ENCODE data around the gene TMEM150C. TPM values are rescaled to one million over a fixed set of nuclear protein-coding genes. Genes with fewer than 3 reads are reported as not detected.

TMEM150C gene
- total RNA-seq, 1 donor from 2014 or later, result 13.6 TPM

DNA sequence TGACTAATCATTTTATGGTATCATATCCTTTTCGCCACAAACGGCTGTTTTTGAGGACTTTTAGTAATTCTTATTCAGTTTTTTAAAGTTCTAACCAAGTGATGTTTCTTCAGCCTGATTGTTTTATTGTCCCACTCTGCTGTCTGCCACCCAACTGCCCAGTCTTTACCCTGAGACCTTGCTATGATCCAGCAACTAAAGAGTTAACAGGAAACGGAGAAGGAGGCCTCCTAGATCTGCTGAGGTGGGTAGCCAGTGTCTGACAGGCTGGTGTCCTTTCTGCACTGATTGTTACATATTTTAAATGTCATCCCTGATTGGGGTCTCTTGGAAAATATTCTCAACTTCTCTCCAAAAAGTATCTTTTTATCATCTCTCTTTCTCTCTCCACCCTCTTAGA, 7.9 kb upstream of the TMEM150C start:
- DNase-seq, result no peak
- no peak overlapping the region for H3K4me3 ChIP-seq
- peaks cover 3% of the 10 kb centered on the region for H3K9me3 ChIP-seq (replicated peaks)
- H3K27ac ChIP-seq (replicated peaks), result no peak overlapping the region
- no peaks in the 10 kb centered on the region for H3K36me3 ChIP-seq
- H3K4me1 ChIP-seq, result no peaks in the 10 kb centered on the region
- TF ChIP-seq, protein P1, sequence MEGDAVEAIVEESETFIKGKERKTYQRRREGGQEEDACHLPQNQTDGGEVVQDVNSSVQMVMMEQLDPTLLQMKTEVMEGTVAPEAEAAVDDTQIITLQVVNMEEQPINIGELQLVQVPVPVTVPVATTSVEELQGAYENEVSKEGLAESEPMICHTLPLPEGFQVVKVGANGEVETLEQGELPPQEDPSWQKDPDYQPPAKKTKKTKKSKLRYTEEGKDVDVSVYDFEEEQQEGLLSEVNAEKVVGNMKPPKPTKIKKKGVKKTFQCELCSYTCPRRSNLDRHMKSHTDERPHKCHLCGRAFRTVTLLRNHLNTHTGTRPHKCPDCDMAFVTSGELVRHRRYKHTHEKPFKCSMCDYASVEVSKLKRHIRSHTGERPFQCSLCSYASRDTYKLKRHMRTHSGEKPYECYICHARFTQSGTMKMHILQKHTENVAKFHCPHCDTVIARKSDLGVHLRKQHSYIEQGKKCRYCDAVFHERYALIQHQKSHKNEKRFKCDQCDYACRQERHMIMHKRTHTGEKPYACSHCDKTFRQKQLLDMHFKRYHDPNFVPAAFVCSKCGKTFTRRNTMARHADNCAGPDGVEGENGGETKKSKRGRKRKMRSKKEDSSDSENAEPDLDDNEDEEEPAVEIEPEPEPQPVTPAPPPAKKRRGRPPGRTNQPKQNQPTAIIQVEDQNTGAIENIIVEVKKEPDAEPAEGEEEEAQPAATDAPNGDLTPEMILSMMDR (IDR thresholded peaks at IDR 0.05; ENCODE audit: borderline replicate concordance), result no peak
- H3K27me3 ChIP-seq (ENCODE audit: low read depth), result no peaks in the 10 kb centered on the region
- intact Hi-C loops (cut with micrococcal nuclease), result no loop called here

DNA sequence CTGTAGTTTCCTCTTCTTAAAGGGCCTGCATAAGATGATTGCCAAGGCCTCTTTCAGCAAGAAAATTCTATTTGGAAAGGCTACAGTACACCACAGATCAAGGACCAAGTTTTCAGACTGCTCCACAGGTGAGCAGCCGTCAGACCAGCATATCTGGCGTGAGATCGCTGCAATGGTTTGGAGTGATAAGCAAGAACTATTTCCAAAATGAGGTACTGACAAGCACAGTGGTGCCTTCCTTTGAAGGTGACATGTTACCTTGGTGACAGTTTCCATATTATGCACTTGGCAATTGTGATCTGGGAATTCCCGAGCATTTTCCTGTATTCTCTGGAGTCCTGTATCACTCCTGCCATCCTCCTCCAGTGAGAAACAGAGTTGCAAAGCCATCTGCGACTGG, 7.3 kb upstream of the TMEM150C start:
- no peaks in the 10 kb centered on the region for H3K27me3 ChIP-seq (ENCODE audit: low read depth)
- intact Hi-C loops (cut with micrococcal nuclease), result no loop called here
- DNase-seq, result no peak
- no peak overlapping the region for H3K27ac ChIP-seq (replicated peaks)
- no peaks in the 10 kb centered on the region for H3K36me3 ChIP-seq
- H3K4me3 ChIP-seq, result no peak overlapping the region
- peaks cover 3% of the 10 kb centered on the region for H3K9me3 ChIP-seq (replicated peaks)
- no peaks in the 10 kb centered on the region for H3K4me1 ChIP-seq
- TF ChIP-seq, protein P1 (IDR thresholded peaks at IDR 0.05; ENCODE audit: borderline replicate concordance), result no peak

DNA sequence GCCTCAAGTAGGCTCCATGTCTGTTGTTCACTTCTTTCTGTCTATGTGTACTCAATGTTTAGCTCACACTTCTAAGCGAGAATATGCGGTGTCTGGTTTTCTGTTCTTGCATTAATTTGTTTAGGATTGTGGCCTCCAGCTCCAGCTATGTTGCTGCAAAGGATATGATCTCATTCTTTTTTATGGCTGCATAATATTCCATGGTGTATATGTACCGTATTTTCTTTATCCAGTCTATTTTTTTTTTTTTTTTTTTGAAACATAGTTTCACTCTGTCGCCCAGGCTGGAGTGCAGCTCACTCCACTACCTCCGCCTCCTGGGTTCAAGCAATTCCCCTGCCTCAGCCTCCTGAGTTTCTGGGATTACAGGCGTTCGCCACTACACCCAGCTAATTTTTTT, 5.7 kb upstream of the TMEM150C start:
- TF ChIP-seq, protein P1 (IDR thresholded peaks at IDR 0.05; ENCODE audit: borderline replicate concordance), result no peak
- Histone ChIP-seq H3K36me3 (no peaks in the 10 kb centered on the region), H3K27ac (replicated peaks) (no peak overlapping the region), H3K4me1 (peaks cover under 1% of the 10 kb centered on the region), H3K4me3 (no peak overlapping the region), H3K27me3 (ENCODE audit: low read depth) (no peaks in the 10 kb centered on the region), H3K9me3 (replicated peaks) (peaks cover 3% of the 10 kb centered on the region)
- DNase-seq, result no peak
- intact Hi-C loops (cut with micrococcal nuclease), result no loop called here

DNA sequence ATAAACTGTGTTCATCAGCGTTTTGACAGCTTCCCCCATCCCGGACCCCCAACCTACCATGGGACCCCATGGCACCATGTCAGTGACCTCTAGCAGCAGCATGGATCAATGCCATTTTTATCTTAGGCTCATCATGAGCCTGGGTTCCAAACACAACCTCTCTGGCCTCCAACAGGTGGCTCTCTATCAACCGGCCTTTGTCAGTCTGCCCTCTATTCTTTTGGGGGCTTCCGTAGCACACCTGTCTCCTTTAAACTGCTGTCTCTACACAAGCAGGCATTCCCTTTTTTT, 721 bp upstream of the TMEM150C start:
- Histone ChIP-seq H3K27ac (replicated peaks) (peak overlapping the region; percentile 82), H3K4me1 (peaks cover 32% of the 10 kb centered on the region), H3K9me3 (replicated peaks) (peaks cover 2% of the 10 kb centered on the region), H3K27me3 (ENCODE audit: low read depth) (no peaks in the 10 kb centered on the region), H3K36me3 (no peaks in the 10 kb centered on the region), H3K4me3 (peak overlapping the region; percentile 83)
- no peak for DNase-seq
- TF ChIP-seq, protein P1 (IDR thresholded peaks at IDR 0.05; ENCODE audit: borderline replicate concordance), result no peak
- intact Hi-C loops (cut with micrococcal nuclease), result no loop called here

DNA sequence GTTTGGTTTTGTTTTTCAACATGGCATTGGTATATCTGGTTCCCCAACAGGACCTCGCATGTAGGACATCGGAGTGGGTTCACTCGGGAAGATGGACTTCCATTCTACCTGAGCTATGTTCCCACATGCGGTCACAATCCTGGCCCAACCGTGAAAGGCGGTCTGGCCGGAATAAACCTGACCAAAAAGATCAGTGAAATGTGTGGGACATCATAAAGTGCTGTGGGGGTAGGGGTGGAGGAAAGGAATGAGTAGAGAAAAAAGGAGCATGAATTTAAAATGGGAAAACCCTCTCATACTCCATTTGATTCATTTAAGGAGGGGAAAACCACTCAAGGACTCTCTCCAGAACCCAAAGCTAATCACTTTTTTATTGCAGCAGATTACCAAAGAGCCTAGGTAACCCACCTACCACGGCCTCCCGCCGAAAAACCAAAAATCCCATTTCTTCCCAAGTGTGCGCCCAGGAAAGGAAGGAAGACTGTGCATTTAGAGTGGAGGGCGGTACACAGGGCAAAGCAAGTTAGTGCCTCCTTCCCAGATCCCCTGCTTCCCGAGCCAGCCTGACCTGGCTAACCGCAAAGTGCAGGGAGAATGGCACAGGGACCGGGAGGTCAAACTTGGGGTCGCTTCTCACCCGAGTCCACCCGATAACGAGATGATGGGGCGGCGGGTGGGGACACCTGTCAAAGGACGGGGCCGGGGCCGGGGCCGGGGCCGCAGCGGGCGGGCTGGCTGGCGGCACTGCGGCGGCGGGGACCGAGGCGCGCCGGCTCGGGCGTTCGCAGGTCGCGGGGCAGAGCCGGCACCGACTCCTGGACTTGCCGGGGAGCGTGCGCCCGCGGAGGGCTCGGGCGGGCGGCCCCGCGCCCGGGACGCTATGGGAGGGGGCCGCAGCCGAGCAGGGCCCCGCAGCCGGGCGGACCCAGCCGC, 669 bp downstream of the TMEM150C start:
- H3K27me3 ChIP-seq (ENCODE audit: low read depth), result no peaks in the 10 kb centered on the region
- TF ChIP-seq, protein P1 (IDR thresholded peaks at IDR 0.05; ENCODE audit: borderline replicate concordance), result no peak
- intact Hi-C loops (cut with micrococcal nuclease), result no loop called here
- no peak for DNase-seq
- H3K4me1 ChIP-seq, result peaks cover 32% of the 10 kb centered on the region
- H3K9me3 ChIP-seq (replicated peaks), result no peaks in the 10 kb centered on the region
- H3K4me3 ChIP-seq, result peak overlapping the region; percentile 83
- no peaks in the 10 kb centered on the region for H3K36me3 ChIP-seq
- H3K27ac ChIP-seq (replicated peaks), result peak overlapping the region; percentile 82

Measured in left ventricle myocardium inferior (tissue), 1 donor.